Mucosa of gallbladder (tissue), 1 donor: ENCODE measurements around the gene KLF6. TPM values are rescaled to one million over a fixed set of nuclear protein-coding genes. Genes with fewer than 3 reads are reported as not detected.

Experiments used
- DNase-seq: peaks from one replicate; pipeline ENCODE4 v3.0.0-alpha.2; 2020; ENCODE audit warnings: low spot score
- total RNA-seq: library from RNA; stranded (reverse); gene quantifications from one replicate; pipeline ENCODE4 v1.2.1, GENCODE V29; 2021
- donor health status: DM: no; HTN: no; CAD: no.

The KLF6 gene
- total RNA-seq, 1 donor from 2014 or later, result 165 TPM

- no peak for DNase-seq
These were observed 2.8 kb upstream of the KLF6 start for GRCh38 chr10:3787816-3788215.

GRCh38 chr10:3787016-3787400 is 2.0 kb upstream of the KLF6 start:
- no peak for DNase-seq

GRCh38 chr10:3786295-3787015 is 1.4 kb upstream of the KLF6 start:
- DNase-seq, result peak; percentile 64

- no peak for DNase-seq
These were observed 852 bp upstream of the KLF6 start for GRCh38 chr10:3785851-3786271.

- DNase-seq, result peak; percentile 99
These were observed 342 bp upstream of the KLF6 start for GRCh38 chr10:3785251-3785850.

- peak; percentile 58 for DNase-seq
These were observed 1.2 kb downstream of the KLF6 start for GRCh38 chr10:3783682-3784432.

- DNase-seq, result peak; percentile 60
These were observed 1.7 kb downstream of the KLF6 start for GRCh38 chr10:3783316-3783681.

- peak; percentile 82 for DNase-seq
These were observed 2.3 kb downstream of the KLF6 start for GRCh38 chr10:3782451-3783315.

- DNase-seq, result no peak
These were observed 2.9 kb downstream of the KLF6 start for GRCh38 chr10:3782146-3782450.

- peak; percentile 53 for DNase-seq
These were observed 3.4 kb downstream of the KLF6 start for GRCh38 chr10:3781468-3782145.

GRCh38 chr10:3780771-3781467 is 4.1 kb downstream of the KLF6 start:
- DNase-seq, result no peak

GRCh38 chr10:3780021-3780770 is 4.8 kb downstream of the KLF6 start:
- DNase-seq, result no peak

- no peak for DNase-seq
These were observed 5.8 kb downstream of the KLF6 start for GRCh38 chr10:3779158-3779741.

- DNase-seq, result no peak
These were observed 6.3 kb downstream of the KLF6 start for GRCh38 chr10:3778692-3779157.

GRCh38 chr10:3777981-3778691 is 6.9 kb downstream of the KLF6 start:
- DNase-seq, result no peak

GRCh38 chr10:3776796-3777571 is 8.0 kb downstream of the KLF6 start:
- peak; percentile 68 for DNase-seq

GRCh38 chr10:3775696-3776551 is 9.1 kb downstream of the KLF6 start:
- no peak for DNase-seq
